Neural cell (in vitro differentiated cells): ENCODE measurements around the gene ANKZF1. TPM values are rescaled to one million over a fixed set of nuclear protein-coding genes. Genes with fewer than 3 reads are reported as not detected.

Source experiments
- H2AFZ ChIP-seq: fragments of 200-600, 300-800 bp; sonication (generic), shearing (Covaris generic); 2 replicates; pipeline ENCODE4 v1.6.0; 2014; ENCODE audit warnings: low read depth, mild to moderate bottlenecking, antibody characterized with exemption, low read length, moderate library complexity
- H3F3A ChIP-seq: fragments of 200-600 bp; shearing (Covaris generic); 2 replicates; pipeline ENCODE4 v1.6.1; 2016; ENCODE audit warnings: mild to moderate bottlenecking, moderate library complexity, mixed read lengths, antibody characterized with exemption, low read length; ENCODE audit not compliant: insufficient read depth, poor library complexity, severe bottlenecking
- H3K27ac ChIP-seq: fragments of 200-600, 300-800 bp; sonication (generic), shearing (Covaris generic); 2 replicates; pipeline ENCODE4 v1.5.1; 2014; ENCODE audit warnings: mild to moderate bottlenecking, low read length, moderate library complexity
- H3K27me3 ChIP-seq: fragments of 300-800, 200-600 bp; sonication (generic), shearing (Covaris generic); 2 replicates; pipeline ENCODE4 v1.6.0; 2014; ENCODE audit warnings: mild to moderate bottlenecking, low read depth, low read length, moderate library complexity; ENCODE audit not compliant: insufficient read depth
- H3K36me3 ChIP-seq: fragments of 300-800, 200-600 bp; sonication (generic), shearing (Covaris generic); 2 replicates; pipeline ENCODE4 v1.5.1; 2014; ENCODE audit warnings: mild to moderate bottlenecking, antibody characterized with exemption, low read length, moderate library complexity; ENCODE audit not compliant: insufficient read depth
- H3K4me2 ChIP-seq: fragments of 300-800, 200-600 bp; sonication (generic), shearing (Covaris generic); 2 replicates; pipeline ENCODE4 v1.6.0; 2014; ENCODE audit warnings: mild to moderate bottlenecking, low read length
- H3K4me3 ChIP-seq: fragments of 300-800, 200-600 bp; sonication (generic), shearing (Covaris generic); 2 replicates; pipeline ENCODE4 v1.5.1; 2014; ENCODE audit warnings: mild to moderate bottlenecking, low read length, moderate library complexity
- H3K79me2 ChIP-seq: fragments of 200-600 bp; shearing (Covaris generic); replicated peaks from 2 replicates; pipeline ENCODE4 v1.6.0; 2014; ENCODE audit warnings: mild to moderate bottlenecking, low read length, moderate library complexity; ENCODE audit not compliant: insufficient read depth
- H3K9ac ChIP-seq: fragments of 300-800, 200-600 bp; sonication (generic), shearing (Covaris generic); 2 replicates; pipeline ENCODE4 v1.6.1; 2016; ENCODE audit warnings: mild to moderate bottlenecking, low read length, mixed read lengths
- H3K9me2 ChIP-seq: fragments of 200-600 bp; shearing (Covaris generic); 2 replicates; pipeline ENCODE4 v1.6.1; 2016; ENCODE audit warnings: mild to moderate bottlenecking, low read length, mixed read lengths; ENCODE audit not compliant: insufficient read depth
- H3K9me3 ChIP-seq: fragments of 200-600, 300-800 bp; sonication (generic), shearing (Covaris generic); 2 replicates; pipeline ENCODE4 v1.6.1; 2016; ENCODE audit warnings: mild to moderate bottlenecking, mixed run types, low read length, moderate library complexity, mixed read lengths
- H4K20me1 ChIP-seq: fragments of 200-600 bp; shearing (Covaris generic); 2 replicates; pipeline ENCODE4 v1.6.1; 2016; ENCODE audit warnings: mild to moderate bottlenecking, mixed run types; ENCODE audit not compliant: insufficient read depth
- EP300 ChIP-seq: fragments of 450-650 bp; conservative IDR thresholded peaks from 2 replicates; pipeline ENCODE4 v1.6.1; 2014; ENCODE audit warnings: antibody characterized with exemption, mild to moderate bottlenecking, moderate library complexity; ENCODE audit not compliant: poor library complexity, severe bottlenecking
- EZH2 ChIP-seq: fragments of 200-600, 300-800 bp; shearing (Covaris generic), sonication (generic); IDR thresholded peaks from 2 replicates; pipeline ENCODE4 v1.6.1; 2014; ENCODE audit warnings: antibody characterized with exemption, low read length, borderline replicate concordance, mild to moderate bottlenecking; ENCODE audit not compliant: insufficient read depth, poor library complexity, severe bottlenecking
- MXI1 ChIP-seq: fragments of 450-650 bp; conservative IDR thresholded peaks from 2 replicates; pipeline ENCODE4 v1.6.1; 2014; ENCODE audit warnings: antibody characterized with exemption, mild to moderate bottlenecking; ENCODE audit not compliant: poor library complexity, severe bottlenecking
- POLR2AphosphoS5 ChIP-seq: IDR thresholded peaks from 2 replicates; pipeline ENCODE4 v1.6.1; 2012
- RAD21 ChIP-seq: fragments of 450-650 bp; conservative IDR thresholded peaks from 2 replicates; pipeline ENCODE4 v1.6.1; 2014; ENCODE audit warnings: antibody characterized with exemption, mild to moderate bottlenecking, moderate library complexity
- SMC3 ChIP-seq: fragments of 450-650 bp; conservative IDR thresholded peaks from 2 replicates; pipeline ENCODE4 v1.6.1; 2014; ENCODE audit warnings: antibody characterized with exemption, mild to moderate bottlenecking, moderate library complexity; ENCODE audit not compliant: poor library complexity
- TAF1 ChIP-seq: IDR thresholded peaks from 2 replicates; pipeline ENCODE4 v1.6.1; 2012; ENCODE audit warnings: low read depth
- polyA plus RNA-seq: library from polyadenylated mRNA; depleted of rRNA; stranded (reverse); fragments of >200 nt; gene quantifications from 2 replicates; pipeline ENCODE4 v1.2.3, GENCODE V29; 2014
- TF ChIP-seq, protein P1 (sequence below): fragments of 450-650 bp; IDR thresholded peaks from 2 replicates; pipeline ENCODE4 v1.5.1; 2014; ENCODE audit warnings: antibody characterized with exemption, mild to moderate bottlenecking, moderate library complexity; ENCODE audit not compliant: poor library complexity, severe bottlenecking
- TF ChIP-seq, protein P2 (sequence below): IDR thresholded peaks from 2 replicates; pipeline ENCODE4 v1.6.1; 2012; ENCODE audit warnings: borderline replicate concordance

Gene ANKZF1
- polyA plus RNA-seq, 1 donor from 2014 or later: 185 TPM

DNA sequence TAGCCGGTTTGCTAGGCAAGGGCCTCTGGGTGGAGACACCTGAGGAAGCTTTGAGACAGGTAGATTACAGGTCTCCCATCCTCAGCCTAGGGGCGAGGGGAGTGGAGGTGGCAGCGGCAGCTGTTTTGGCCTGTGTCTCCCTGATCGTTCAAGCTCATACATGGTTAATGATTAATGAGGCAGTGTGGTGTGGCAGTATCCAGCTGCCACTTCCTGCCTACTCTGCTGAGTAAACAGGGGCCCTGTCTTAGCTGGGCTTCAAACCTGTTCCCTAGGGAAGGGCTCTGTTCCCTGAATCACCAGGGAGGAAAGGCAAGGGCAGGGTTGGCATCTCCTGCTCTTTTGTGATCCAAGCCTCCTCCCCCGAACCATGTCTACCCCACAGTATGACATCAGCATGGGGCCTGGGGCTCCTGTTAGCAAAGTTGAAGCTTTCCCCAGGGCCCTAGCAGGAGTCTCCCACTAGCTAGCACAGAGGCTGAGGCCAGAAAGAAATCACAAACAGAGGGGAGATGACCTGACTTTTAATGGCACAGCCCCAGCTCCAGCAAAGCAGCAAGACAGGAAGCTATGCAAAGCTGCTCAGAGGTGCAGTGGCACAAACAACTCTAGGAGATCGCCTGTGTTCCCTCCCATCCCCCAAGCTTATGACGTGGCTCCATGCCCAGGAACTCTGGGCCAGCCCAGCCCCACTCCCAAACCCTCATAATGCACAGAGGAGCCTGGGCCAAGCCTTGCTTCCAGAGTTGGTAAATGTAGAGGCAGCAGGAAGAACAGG is 19.8 kb downstream of the ANKZF1 start:
- no peak overlapping the region for H3K4me3 ChIP-seq
- H2AFZ ChIP-seq: no peak overlapping the region

DNA sequence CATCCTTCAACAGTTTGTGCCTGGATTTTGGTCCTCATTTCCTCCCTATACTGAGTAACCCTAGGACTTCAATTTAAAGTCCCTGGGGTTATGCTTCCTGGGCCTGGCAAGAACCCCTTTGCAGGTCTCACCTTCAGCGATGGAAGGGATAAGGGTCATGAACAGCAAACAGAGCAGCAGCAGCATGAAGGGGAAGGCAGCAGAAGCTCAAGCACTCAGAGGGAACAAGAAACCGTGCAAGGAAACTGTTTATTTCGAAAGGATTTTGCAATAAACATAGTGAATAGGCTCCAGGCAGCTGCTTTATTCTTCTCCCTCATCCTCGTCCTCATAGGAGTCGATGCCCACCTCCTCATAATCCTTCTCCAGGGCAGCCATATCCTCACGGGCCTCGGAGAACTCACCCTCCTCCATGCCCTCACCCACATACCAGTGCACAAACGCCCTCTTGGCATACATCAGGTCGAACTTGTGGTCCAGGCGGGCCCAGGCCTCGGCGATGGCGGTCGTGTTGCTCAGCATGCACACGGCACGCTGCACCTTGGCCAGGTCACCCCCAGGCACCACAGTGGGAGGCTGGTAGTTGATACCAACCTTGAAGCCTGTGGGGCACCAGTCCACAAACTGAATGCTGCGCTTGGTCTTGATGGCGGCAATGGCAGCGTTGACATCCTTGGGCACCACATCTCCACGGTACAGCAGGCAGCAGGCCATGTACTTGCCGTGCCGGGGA is 20.6 kb downstream of the ANKZF1 start:
- H3F3A ChIP-seq: no peaks in the 10 kb centered on the region
- TF ChIP-seq RAD21 (no peak), POLR2AphosphoS5 (no peak), SMC3 (no peak), EZH2 (no peak), TAF1 (no peak), MXI1 (no peak), EP300 (no peak)
- TF ChIP-seq, protein P1, sequence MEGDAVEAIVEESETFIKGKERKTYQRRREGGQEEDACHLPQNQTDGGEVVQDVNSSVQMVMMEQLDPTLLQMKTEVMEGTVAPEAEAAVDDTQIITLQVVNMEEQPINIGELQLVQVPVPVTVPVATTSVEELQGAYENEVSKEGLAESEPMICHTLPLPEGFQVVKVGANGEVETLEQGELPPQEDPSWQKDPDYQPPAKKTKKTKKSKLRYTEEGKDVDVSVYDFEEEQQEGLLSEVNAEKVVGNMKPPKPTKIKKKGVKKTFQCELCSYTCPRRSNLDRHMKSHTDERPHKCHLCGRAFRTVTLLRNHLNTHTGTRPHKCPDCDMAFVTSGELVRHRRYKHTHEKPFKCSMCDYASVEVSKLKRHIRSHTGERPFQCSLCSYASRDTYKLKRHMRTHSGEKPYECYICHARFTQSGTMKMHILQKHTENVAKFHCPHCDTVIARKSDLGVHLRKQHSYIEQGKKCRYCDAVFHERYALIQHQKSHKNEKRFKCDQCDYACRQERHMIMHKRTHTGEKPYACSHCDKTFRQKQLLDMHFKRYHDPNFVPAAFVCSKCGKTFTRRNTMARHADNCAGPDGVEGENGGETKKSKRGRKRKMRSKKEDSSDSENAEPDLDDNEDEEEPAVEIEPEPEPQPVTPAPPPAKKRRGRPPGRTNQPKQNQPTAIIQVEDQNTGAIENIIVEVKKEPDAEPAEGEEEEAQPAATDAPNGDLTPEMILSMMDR: no peak
- TF ChIP-seq, protein P2, sequence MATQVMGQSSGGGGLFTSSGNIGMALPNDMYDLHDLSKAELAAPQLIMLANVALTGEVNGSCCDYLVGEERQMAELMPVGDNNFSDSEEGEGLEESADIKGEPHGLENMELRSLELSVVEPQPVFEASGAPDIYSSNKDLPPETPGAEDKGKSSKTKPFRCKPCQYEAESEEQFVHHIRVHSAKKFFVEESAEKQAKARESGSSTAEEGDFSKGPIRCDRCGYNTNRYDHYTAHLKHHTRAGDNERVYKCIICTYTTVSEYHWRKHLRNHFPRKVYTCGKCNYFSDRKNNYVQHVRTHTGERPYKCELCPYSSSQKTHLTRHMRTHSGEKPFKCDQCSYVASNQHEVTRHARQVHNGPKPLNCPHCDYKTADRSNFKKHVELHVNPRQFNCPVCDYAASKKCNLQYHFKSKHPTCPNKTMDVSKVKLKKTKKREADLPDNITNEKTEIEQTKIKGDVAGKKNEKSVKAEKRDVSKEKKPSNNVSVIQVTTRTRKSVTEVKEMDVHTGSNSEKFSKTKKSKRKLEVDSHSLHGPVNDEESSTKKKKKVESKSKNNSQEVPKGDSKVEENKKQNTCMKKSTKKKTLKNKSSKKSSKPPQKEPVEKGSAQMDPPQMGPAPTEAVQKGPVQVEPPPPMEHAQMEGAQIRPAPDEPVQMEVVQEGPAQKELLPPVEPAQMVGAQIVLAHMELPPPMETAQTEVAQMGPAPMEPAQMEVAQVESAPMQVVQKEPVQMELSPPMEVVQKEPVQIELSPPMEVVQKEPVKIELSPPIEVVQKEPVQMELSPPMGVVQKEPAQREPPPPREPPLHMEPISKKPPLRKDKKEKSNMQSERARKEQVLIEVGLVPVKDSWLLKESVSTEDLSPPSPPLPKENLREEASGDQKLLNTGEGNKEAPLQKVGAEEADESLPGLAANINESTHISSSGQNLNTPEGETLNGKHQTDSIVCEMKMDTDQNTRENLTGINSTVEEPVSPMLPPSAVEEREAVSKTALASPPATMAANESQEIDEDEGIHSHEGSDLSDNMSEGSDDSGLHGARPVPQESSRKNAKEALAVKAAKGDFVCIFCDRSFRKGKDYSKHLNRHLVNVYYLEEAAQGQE: no peak
- H3K27ac ChIP-seq: no peak overlapping the region
- H3K4me2 ChIP-seq: no peak overlapping the region
- no peaks in the 10 kb centered on the region for H4K20me1 ChIP-seq
- no peaks in the 10 kb centered on the region for H3K9me3 ChIP-seq
- no peaks in the 10 kb centered on the region for H3K9me2 ChIP-seq
- H3K27me3 ChIP-seq: peaks cover 39% of the 10 kb centered on the region
- no peak overlapping the region for H3K9ac ChIP-seq
- H3K36me3 ChIP-seq: peaks cover 8% of the 10 kb centered on the region
- H3K4me3 ChIP-seq: no peak overlapping the region
- H2AFZ ChIP-seq: no peak overlapping the region
- peaks cover 12% of the 10 kb centered on the region for H3K79me2 ChIP-seq

More for the DNA sequence above, 19.8 kb downstream of the ANKZF1 start:
- H3F3A ChIP-seq: no peaks in the 10 kb centered on the region
- H3K9me2 ChIP-seq: no peaks in the 10 kb centered on the region
- TF ChIP-seq RAD21 (no peak), EZH2 (no peak), SMC3 (no peak), MXI1 (no peak)
- TF ChIP-seq, protein P1: no peak
- H3K9me3 ChIP-seq: no peaks in the 10 kb centered on the region
- H3K9ac ChIP-seq: no peak overlapping the region
- H3K79me2 ChIP-seq: peaks cover 12% of the 10 kb centered on the region
- H4K20me1 ChIP-seq: no peaks in the 10 kb centered on the region
- no peak overlapping the region for H3K27ac ChIP-seq
- H3K27me3 ChIP-seq: peaks cover 31% of the 10 kb centered on the region
- H3K4me2 ChIP-seq: no peak overlapping the region
- peaks cover 8% of the 10 kb centered on the region for H3K36me3 ChIP-seq
